C4-2B (cell line): ENCODE measurements around the gene TOX2.

Experiments
- H3K27ac ChIP-seq: fragments of 450-650 bp; 2 replicates; pipeline ENCODE4 v1.5.1; 2017
- ZFX ChIP-seq: fragments of 450-650 bp; IDR thresholded peaks from 2 replicates; pipeline ENCODE4 v1.6.1; 2017
- TF ChIP-seq, protein P1 (sequence below): fragments of 450-650 bp; conservative IDR thresholded peaks from 2 replicates; pipeline ENCODE4 v1.5.1; 2017; ENCODE audit warnings: mild to moderate bottlenecking

TOX2 gene

DNA sequence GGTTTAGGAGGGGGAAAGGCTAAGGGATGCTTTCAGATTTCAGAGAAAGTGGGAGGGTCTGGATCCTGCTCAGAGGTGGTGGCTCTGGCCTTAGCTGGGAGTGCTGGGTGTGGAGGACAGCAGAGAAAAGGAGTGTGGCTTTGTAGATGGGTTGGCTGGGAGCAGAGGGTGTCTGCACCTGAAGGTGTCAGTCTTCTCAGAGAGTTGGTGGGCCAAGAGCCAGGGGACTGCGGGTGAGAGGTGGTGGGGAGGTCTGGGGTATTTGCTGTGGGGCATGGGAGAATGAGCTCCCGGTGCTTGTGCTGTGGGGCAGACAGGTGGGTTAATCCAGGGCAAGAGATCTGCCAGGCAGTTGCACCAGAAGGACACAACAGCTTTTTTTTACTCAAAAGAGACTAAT is 67.4 kb downstream of the TOX2 start:
- no peak overlapping the region for H3K27ac ChIP-seq
- no peak for TF ChIP-seq ZFX
- TF ChIP-seq, protein P1, sequence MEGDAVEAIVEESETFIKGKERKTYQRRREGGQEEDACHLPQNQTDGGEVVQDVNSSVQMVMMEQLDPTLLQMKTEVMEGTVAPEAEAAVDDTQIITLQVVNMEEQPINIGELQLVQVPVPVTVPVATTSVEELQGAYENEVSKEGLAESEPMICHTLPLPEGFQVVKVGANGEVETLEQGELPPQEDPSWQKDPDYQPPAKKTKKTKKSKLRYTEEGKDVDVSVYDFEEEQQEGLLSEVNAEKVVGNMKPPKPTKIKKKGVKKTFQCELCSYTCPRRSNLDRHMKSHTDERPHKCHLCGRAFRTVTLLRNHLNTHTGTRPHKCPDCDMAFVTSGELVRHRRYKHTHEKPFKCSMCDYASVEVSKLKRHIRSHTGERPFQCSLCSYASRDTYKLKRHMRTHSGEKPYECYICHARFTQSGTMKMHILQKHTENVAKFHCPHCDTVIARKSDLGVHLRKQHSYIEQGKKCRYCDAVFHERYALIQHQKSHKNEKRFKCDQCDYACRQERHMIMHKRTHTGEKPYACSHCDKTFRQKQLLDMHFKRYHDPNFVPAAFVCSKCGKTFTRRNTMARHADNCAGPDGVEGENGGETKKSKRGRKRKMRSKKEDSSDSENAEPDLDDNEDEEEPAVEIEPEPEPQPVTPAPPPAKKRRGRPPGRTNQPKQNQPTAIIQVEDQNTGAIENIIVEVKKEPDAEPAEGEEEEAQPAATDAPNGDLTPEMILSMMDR: no peak

GRCh38 chr20:43982886-43983285 is 68.2 kb downstream of the TOX2 start:
- no peak for TF ChIP-seq ZFX
- TF ChIP-seq, protein P1: no peak
- no peak overlapping the region for H3K27ac ChIP-seq

GRCh38 chr20:43983359-43983758 is 68.7 kb downstream of the TOX2 start:
- TF ChIP-seq ZFX: no peak
- TF ChIP-seq, protein P1: peak; percentile 69
- no peak overlapping the region for H3K27ac ChIP-seq

GRCh38 chr20:43983904-43984361 is 69.3 kb downstream of the TOX2 start:
- no peak for TF ChIP-seq ZFX
- TF ChIP-seq, protein P1: no peak

DNA sequence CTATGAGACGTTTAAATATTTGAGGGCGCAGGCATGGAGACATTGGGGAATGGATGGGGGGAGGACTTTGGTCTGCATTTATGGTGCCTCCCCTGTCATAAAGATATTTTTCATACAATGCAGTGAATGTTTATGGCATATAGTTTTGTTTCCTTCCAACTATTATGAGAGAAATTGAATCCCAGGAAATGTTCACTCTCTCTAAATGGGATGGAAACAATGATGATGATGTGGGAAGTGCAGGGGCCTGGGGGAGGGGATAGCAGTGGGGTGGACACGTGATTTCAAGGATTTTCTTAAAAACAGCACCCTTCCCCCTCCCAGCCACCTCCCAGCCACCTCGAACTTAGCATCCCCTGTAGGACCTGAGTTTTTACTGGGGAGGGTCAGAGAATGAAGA is 69.9 kb downstream of the TOX2 start:
- H3K27ac ChIP-seq: no peak overlapping the region
- TF ChIP-seq, protein P1: no peak
- no peak for TF ChIP-seq ZFX

More at GRCh38 chr20:43983904-43984361, 69.3 kb downstream of the TOX2 start:
- no peak overlapping the region for H3K27ac ChIP-seq

GRCh38 chr20:43985121-43985520 is 70.5 kb downstream of the TOX2 start:
- H3K27ac ChIP-seq: no peak overlapping the region
- TF ChIP-seq ZFX: no peak
- TF ChIP-seq, protein P1: no peak

DNA sequence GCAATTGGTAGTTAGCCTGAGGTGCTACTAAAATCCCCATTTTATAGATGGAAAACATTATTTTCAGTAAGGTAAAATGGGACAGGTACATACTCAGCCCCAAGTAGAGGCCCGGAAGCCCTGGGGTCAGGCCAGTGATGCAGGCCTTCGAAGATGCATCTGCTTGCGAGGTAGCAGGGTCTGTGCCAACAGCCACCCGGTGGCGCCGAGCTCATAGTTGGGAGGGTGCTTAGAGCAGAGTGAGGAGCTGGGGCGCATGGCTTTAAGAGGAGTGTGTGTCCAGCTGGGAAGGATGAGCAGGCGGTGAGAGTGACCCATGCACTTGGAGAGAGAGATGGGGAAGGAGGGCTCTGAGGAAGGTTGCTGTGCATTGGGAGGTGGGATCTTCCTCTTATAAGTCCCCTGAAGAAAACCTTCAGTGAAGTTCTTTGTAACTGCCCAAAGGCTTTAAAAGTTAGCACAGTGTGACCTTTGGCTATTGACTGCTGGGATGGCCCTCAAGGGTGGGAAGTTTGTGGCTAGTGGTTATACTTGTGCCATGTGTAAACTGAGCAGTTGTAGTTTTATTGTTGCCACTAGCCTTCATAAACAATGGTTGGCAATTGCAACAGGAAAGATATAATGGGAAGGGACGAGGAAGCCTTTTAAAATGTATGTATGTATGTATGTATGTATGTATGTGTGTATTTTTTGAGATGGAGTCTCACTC is 71.1 kb downstream of the TOX2 start:
- no peak overlapping the region for H3K27ac ChIP-seq
- TF ChIP-seq, protein P1: no peak
- no peak for TF ChIP-seq ZFX
